ENCODE measurements around the gene ACTR2. TPM values are rescaled to one million over a fixed set of nuclear protein-coding genes. Genes with fewer than 3 reads are reported as not detected.
A peak's percentile ranks its signal among the peaks of the same experiment; 100 is the strongest.

The ACTR2 gene
- total and polyA plus RNA-seq, 2 of the 13 experiments (the other 11 are each of a cell fraction or from before 2014, with no cell fraction given) = 51.2 to 100 TPM

GRCh38 chr2:65186872-65187851, 40.5 kb upstream of the ACTR2 start (continued):
- TF ChIP-seq, protein P1, sequence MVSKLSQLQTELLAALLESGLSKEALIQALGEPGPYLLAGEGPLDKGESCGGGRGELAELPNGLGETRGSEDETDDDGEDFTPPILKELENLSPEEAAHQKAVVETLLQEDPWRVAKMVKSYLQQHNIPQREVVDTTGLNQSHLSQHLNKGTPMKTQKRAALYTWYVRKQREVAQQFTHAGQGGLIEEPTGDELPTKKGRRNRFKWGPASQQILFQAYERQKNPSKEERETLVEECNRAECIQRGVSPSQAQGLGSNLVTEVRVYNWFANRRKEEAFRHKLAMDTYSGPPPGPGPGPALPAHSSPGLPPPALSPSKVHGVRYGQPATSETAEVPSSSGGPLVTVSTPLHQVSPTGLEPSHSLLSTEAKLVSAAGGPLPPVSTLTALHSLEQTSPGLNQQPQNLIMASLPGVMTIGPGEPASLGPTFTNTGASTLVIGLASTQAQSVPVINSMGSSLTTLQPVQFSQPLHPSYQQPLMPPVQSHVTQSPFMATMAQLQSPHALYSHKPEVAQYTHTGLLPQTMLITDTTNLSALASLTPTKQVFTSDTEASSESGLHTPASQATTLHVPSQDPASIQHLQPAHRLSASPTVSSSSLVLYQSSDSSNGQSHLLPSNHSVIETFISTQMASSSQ (IDR thresholded peaks at IDR 0.05; ENCODE audit: low read depth) = no peak
- TF ChIP-seq, protein P1 (CRISPR knock-in tag; IDR thresholded peaks at IDR 0.05; ENCODE audit: borderline replicate concordance) = peak; percentile 8; the same call in 1 of the 2 replicates
- TF ChIP-seq, protein P2, sequence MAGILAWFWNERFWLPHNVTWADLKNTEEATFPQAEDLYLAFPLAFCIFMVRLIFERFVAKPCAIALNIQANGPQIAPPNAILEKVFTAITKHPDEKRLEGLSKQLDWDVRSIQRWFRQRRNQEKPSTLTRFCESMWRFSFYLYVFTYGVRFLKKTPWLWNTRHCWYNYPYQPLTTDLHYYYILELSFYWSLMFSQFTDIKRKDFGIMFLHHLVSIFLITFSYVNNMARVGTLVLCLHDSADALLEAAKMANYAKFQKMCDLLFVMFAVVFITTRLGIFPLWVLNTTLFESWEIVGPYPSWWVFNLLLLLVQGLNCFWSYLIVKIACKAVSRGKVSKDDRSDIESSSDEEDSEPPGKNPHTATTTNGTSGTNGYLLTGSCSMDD (CRISPR knock-in tag; IDR thresholded peaks at IDR 0.05) = no peak
- TF ChIP-seq ZC3H4 (CRISPR knock-in tag; IDR thresholded peaks at IDR 0.05; ENCODE audit: borderline replicate concordance) (no peak), THYN1 (CRISPR knock-in tag; IDR thresholded peaks at IDR 0.05; ENCODE audit: borderline replicate concordance, low read depth) (no peak), ZNF543 (CRISPR knock-in tag; IDR thresholded peaks at IDR 0.05) (no peak), SRSF4 (IDR thresholded peaks at IDR 0.05; ENCODE audit: low read depth, low read length, poor library complexity, severe bottlenecking) (no peak), NFE2 (CRISPR knock-in tag; IDR thresholded peaks at IDR 0.05) (no peak), NFE2L1 (CRISPR knock-in tag; IDR thresholded peaks at IDR 0.05; ENCODE audit: borderline replicate concordance) (no peak), ZKSCAN5 (CRISPR knock-in tag; IDR thresholded peaks at IDR 0.05) (0 out of 2 replicates have a peak, but pooled peaks have one; percentile 30), ZNF775 (CRISPR knock-in tag; IDR thresholded peaks at IDR 0.05; ENCODE audit: borderline replicate concordance) (peak; percentile 91), ZNF556 (CRISPR knock-in tag; IDR thresholded peaks at IDR 0.05; ENCODE audit: borderline replicate concordance) (peak; percentile 51; the same call in 1 of the 2 replicates), MAZ (IDR thresholded peaks at IDR 0.05; ENCODE audit: borderline replicate concordance, low read depth, low read length) (peak; percentile 53; the same call in 1 of the 2 replicates), MAZ (CRISPR knock-in tag; IDR thresholded peaks at IDR 0.05; ENCODE audit: low read depth) (peak; percentile 55), MXD4 (CRISPR knock-in tag; IDR thresholded peaks at IDR 0.05) (peak; percentile 65), ZNF781 (CRISPR knock-in tag; IDR thresholded peaks at IDR 0.05; ENCODE audit: borderline replicate concordance, not compliant biosample characterization) (peak; percentile 69)
- TF ChIP-seq, protein P3, sequence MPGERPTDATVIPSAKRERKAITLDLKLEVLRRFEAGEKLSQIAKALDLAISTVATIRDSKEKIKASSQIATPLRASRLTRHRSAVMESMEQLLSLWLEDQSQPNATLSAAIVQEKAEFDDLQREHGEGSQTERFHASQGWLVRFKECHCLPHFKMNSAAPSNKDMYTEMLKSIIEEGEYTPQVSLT (CRISPR knock-in tag; IDR thresholded peaks at IDR 0.05; ENCODE audit: borderline replicate concordance, low read depth) = no peak
- TF ChIP-seq, protein P4, sequence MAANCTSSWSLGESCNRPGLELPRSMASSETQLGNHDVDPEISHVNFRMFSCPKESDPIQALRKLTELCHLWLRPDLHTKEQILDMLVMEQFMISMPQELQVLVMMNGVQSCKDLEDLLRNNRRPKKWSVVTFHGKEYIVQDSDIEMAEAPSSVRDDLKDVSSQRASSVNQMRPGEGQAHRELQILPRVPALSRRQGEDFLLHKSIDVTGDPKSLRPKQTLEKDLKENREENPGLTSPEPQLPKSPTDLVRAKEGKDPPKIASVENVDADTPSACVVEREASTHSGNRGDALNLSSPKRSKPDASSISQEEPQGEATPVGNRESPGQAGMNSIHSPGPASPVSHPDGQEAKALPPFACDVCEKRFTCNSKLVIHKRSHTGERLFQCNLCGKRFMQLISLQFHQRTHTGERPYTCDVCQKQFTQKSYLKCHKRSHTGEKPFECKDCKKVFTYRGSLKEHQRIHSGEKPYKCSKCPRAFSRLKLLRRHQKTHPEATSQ (CRISPR knock-in tag; IDR thresholded peaks at IDR 0.05; ENCODE audit: borderline replicate concordance) = no peak

Measured in HepG2 (cell line).